SK-N-MC (cell line): Measurements from ENCODE around the gene PDRG1.

ENCODE experiments used
- EZH2 ChIP-seq: fragments of 200-600 bp; sonication (generic); IDR thresholded peaks from one replicate; pipeline ENCODE4 v1.6.1; 2017; ENCODE audit warnings: antibody characterized with exemption
- POLR2AphosphoS5 ChIP-seq: IDR thresholded peaks from 2 replicates; pipeline ENCODE4 v1.6.1; 2012; ENCODE audit warnings: mild to moderate bottlenecking, low read depth, low read length, borderline replicate concordance

- no peak for TF ChIP-seq EZH2
- no peak for TF ChIP-seq POLR2AphosphoS5
These were observed 2.7 kb upstream of the PDRG1 start for GRCh38 chr20:31954500-31954899.
